ENCODE data around the gene INPP5B. TPM values are rescaled to one million over a fixed set of nuclear protein-coding genes. Genes with fewer than 3 reads are reported as not detected.
"Not testable (repeated sequence)": the region's sequence is repeated elsewhere in the genome, so short reads cannot be mapped to it uniquely, and the experiment has no call there.

The INPP5B gene
- total and polyA plus RNA-seq, 12 donors, result 4.1 to 17.3 (median 12.5) TPM

DNA sequence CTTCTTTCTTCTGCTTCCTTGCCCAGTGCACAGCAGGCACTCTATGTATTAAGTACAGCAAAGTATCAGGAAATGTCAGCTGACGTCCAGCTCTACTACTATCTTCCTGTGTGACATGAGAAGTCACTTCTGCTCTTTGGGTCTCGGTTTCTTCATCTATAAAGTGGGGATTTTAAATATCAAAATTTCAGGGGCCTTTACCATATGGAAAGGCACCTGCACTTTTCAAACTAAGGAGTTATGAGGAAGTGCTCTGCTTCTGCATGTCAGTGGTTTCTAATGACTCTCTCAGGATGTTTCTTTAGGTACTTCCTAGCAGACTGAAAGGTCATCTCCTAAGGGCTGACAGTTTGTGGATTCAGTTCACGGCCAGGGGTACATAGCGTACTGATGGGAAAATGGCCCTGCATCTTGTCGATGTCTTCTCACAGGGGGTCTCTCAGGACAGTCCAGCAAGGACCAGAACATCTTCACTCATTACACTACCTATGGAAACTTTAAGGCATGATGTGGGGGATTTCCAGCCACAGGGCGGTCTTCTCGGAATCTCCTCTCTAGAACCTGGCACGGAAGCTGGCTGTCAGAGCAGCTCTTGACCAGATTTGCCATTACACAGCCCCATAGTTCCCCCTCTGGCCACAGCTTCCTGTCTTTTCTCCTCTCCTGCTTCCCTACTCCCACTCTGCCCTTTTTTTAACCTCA is 45.5 kb downstream of the INPP5B start:
- no peak overlapping the region for H3K4me3 ChIP-seq
- peaks cover 0 to 46% (median 0%) of the 10 kb centered on the region in 9 donors for H3K36me3 ChIP-seq
- no peaks in the 10 kb centered on the region for H3K27me3 ChIP-seq
- TF ChIP-seq CTCF (IDR thresholded peaks at IDR 0.05), result no peak
- H3K9me3 ChIP-seq, result peaks cover 0 to 13% (median 0%) of the 10 kb centered on the region in 11 donors
- H3K27ac ChIP-seq, result peak overlapping the region in 1 of 10 donors; percentile 67
- DNase-seq, result no peak
- ATAC-seq, result no peak
- 83% methylated on average over 8 of the region's 8 CpGs for WGBS, 2 donors
- intact Hi-C loops (cut with DNase I), result no loop called here
- H3K4me1 ChIP-seq, result peaks cover 0 to 16% (median 0%) of the 10 kb centered on the region in 9 donors

DNA sequence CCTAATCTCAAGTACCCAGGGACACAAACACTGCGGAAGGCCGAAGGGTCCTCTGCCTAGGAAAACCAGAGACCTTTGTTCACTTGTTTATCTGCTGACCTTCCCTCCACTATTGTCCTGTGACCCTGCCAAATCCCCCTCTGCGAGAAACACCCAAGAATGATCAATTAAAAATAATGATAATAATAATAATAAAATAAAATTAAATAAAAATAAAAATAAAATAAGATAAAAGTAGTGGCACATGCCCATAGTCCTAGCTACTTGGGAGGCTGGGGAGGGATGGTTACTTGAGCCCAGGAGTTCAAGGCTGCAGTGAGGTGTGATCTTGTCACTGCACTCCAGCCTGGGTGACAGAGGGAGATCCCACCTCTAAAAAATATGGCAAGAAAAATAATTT is 49.3 kb downstream of the INPP5B start:
- intact Hi-C loops (cut with DNase I), result loop anchor here in 1 of 10 donors (10.0 kb wide), 1 partner anchor 87 kb away; no protein-coding TSS in a partner anchor

GRCh38 chr1:37893673-37894072 is 53.2 kb downstream of the INPP5B start:
- Histone ChIP-seq H3K9me3 (no peaks in the 10 kb centered on the region), H3K4me3 (no peak overlapping the region), H3K4me1 (peaks cover 0 to 7% (median 0%) of the 10 kb centered on the region in 9 donors), H3K27me3 (no peaks in the 10 kb centered on the region), H3K36me3 (peaks cover 0 to 34% (median 17%) of the 10 kb centered on the region in 9 donors), H3K27ac (no peak overlapping the region)
- no peak for TF ChIP-seq CTCF (IDR thresholded peaks at IDR 0.05)
- no peak for ATAC-seq
- intact Hi-C loops (cut with DNase I), result loop anchor here in 2 of 10 donors (5.0 to 10.0 kb wide), 2 partner anchors 84 to 91 kb away; no protein-coding TSS in a partner anchor
- DNase-seq, result no peak
- WGBS, 2 donors, result 89 to 91% methylated on average over 2 of the region's 2 CpGs

More for the DNA sequence above, 49.3 kb downstream of the INPP5B start:
- Histone ChIP-seq H3K36me3 (peaks cover 0 to 25% (median 0%) of the 10 kb centered on the region in 9 donors), H3K4me1 (peaks cover 0 to 20% (median 0%) of the 10 kb centered on the region in 9 donors)
- not testable (repeated sequence) for H3K9me3 ChIP-seq, H3K27me3 ChIP-seq, H3K4me3 ChIP-seq, ATAC-seq, H3K27ac ChIP-seq, DNase-seq
- WGBS, 2 donors, result 93 to 94% methylated on average over 3 of the region's 3 CpGs

GRCh38 chr1:37892151-37893047 is 54.5 kb downstream of the INPP5B start:
- intact Hi-C loops (cut with DNase I), result loop anchor here in 2 of 10 donors (5.0 to 10.0 kb wide), 2 partner anchors 85 to 92 kb away; no protein-coding TSS in a partner anchor
- ATAC-seq (no peak), DNase-seq (no peak)
- no peak overlapping the region for H3K27ac ChIP-seq
- H3K9me3 ChIP-seq, result no peaks in the 10 kb centered on the region
- H3K27me3 ChIP-seq, result no peaks in the 10 kb centered on the region
- TF ChIP-seq CTCF (IDR thresholded peaks at IDR 0.05), result no peak
- H3K36me3 ChIP-seq, result peaks cover 0 to 47% (median 28%) of the 10 kb centered on the region in 9 donors
- peaks cover 0 to 7% (median 0%) of the 10 kb centered on the region in 9 donors for H3K4me1 ChIP-seq
- no peak overlapping the region for H3K4me3 ChIP-seq
- WGBS, 2 donors, result 78 to 80% methylated on average over 5 of the region's 5 CpGs
